Loucy (cell line): ENCODE data around the gene TXLNB.
A peak's percentile ranks its signal among the peaks of the same experiment; 100 is the strongest.

Experiments
- H2AFZ ChIP-seq: fragments of 200-600 bp; sonication (generic); 2 replicates; pipeline ENCODE4 v1.6.0; 2016; ENCODE audit warnings: antibody characterized with exemption, mild to moderate bottlenecking, low read length, moderate library complexity
- H3F3A ChIP-seq: fragments of 200-600 bp; 2 replicates; pipeline ENCODE4 v1.6.0; 2016; ENCODE audit warnings: antibody characterized with exemption, low read depth, mild to moderate bottlenecking
- H3K27me3 ChIP-seq: fragments of 200-600 bp; sonication (generic); 2 replicates; pipeline ENCODE4 v1.6.1; 2014; ENCODE audit warnings: low read length, mild to moderate bottlenecking; ENCODE audit not compliant: insufficient read depth, poor library complexity, severe bottlenecking
- H3K36me3 ChIP-seq: fragments of 200-600 bp; sonication (generic); 2 replicates; pipeline ENCODE4 v1.6.1; 2016; ENCODE audit warnings: low read length; ENCODE audit not compliant: insufficient read depth
- H3K4me1 ChIP-seq: fragments of 200-600 bp; sonication (generic); 2 replicates; pipeline ENCODE4 v1.5.1; 2014; ENCODE audit warnings: low read length, mild to moderate bottlenecking; ENCODE audit not compliant: insufficient read depth, poor library complexity, severe bottlenecking
- H3K4me2 ChIP-seq: fragments of 200-600 bp; sonication (generic); 2 replicates; pipeline ENCODE4 v1.6.0; 2014; ENCODE audit warnings: antibody characterized with exemption, low read length, low read depth, mild to moderate bottlenecking; ENCODE audit not compliant: poor library complexity, severe bottlenecking
- H3K4me3 ChIP-seq: fragments of 200-600 bp; sonication (generic); 2 replicates; pipeline ENCODE4 v1.5.1; 2014; ENCODE audit warnings: low read length, mild to moderate bottlenecking, mixed read lengths; ENCODE audit not compliant: poor library complexity, severe bottlenecking
- H3K79me2 ChIP-seq: fragments of 200-600 bp; sonication (generic); 2 replicates; pipeline ENCODE4 v1.6.1; 2014; ENCODE audit warnings: low read length; ENCODE audit not compliant: insufficient read depth
- H3K9ac ChIP-seq: fragments of 200-600 bp; sonication (generic); 2 replicates; pipeline ENCODE4 v1.6.0; 2014; ENCODE audit warnings: mild to moderate bottlenecking, low read depth, low read length, moderate library complexity; ENCODE audit not compliant: poor library complexity, severe bottlenecking
- H3K9me2 ChIP-seq: fragments of 200-600 bp; sonication (generic); replicated peaks from 2 replicates; pipeline ENCODE4 v1.6.1; 2016; ENCODE audit warnings: low read depth, low read length, mixed read lengths
- H3K9me3 ChIP-seq: fragments of 200-600 bp; sonication (generic); 2 replicates; pipeline ENCODE4 v1.6.1; 2014; ENCODE audit warnings: mild to moderate bottlenecking, antibody characterized with exemption, low read length, low read depth; ENCODE audit not compliant: insufficient read depth
- H4K20me1 ChIP-seq: fragments of 200-600 bp; sonication (generic); 2 replicates; pipeline ENCODE4 v1.6.0; 2014; ENCODE audit warnings: antibody characterized with exemption, low read length, mild to moderate bottlenecking; ENCODE audit not compliant: insufficient read depth, poor library complexity, severe bottlenecking
- CTCF ChIP-seq: fragments of 200-600 bp; sonication (generic); conservative IDR thresholded peaks from 2 replicates; pipeline ENCODE4 v1.5.1; 2014; ENCODE audit warnings: mild to moderate bottlenecking, antibody characterized with exemption, low read length
- EZH2phosphoT487 ChIP-seq: fragments of 200-600 bp; IDR thresholded peaks from 2 replicates; pipeline ENCODE4 v1.6.1; 2018; ENCODE audit warnings: antibody characterized with exemption, mild to moderate bottlenecking, moderate library complexity, borderline replicate concordance

The TXLNB gene

GRCh38 chr6:139291813-139292619 is at the start of gene TXLNB:
Gene TXLNB, minus strand, starts transcription at chr6:139291998. Its CDS starts 3,099 bp downstream, at chr6:139288899.
- peak within 1 kb of the TSS; percentile 78 for H2AFZ ChIP-seq

GRCh38 chr6:139341060-139341459 is 49.3 kb upstream of the TXLNB start:
- Histone ChIP-seq H3K36me3 (no peaks in the 10 kb centered on the region), H3K27me3 (no peaks in the 10 kb centered on the region), H3K4me2 (no peak overlapping the region), H3K4me3 (no peak overlapping the region), H4K20me1 (no peaks in the 10 kb centered on the region), H3K9me2 (no peaks in the 10 kb centered on the region), H3F3A (no peaks in the 10 kb centered on the region), H3K4me1 (peaks cover 25% of the 10 kb centered on the region), H2AFZ (no peak overlapping the region), H3K9ac (no peak overlapping the region), H3K9me3 (no peaks in the 10 kb centered on the region), H3K79me2 (no peaks in the 10 kb centered on the region)
- no peak for TF ChIP-seq CTCF
- TF ChIP-seq EZH2phosphoT487: no peak

More at GRCh38 chr6:139291813-139292619, at the start of gene TXLNB:
- Histone ChIP-seq H3K9me2 (no peaks in the 10 kb centered on the region), H3K79me2 (no peaks in the 10 kb centered on the region), H3K4me3 (peak within 1 kb of the TSS; percentile 69), H3K9ac (peak within 1 kb of the TSS; percentile 67), H3F3A (peaks cover 6% of the 10 kb centered on the region), H3K36me3 (no peaks in the 10 kb centered on the region), H3K4me1 (peaks cover 32% of the 10 kb centered on the region), H3K9me3 (no peaks in the 10 kb centered on the region), H3K27me3 (no peaks in the 10 kb centered on the region), H4K20me1 (no peaks in the 10 kb centered on the region), H3K4me2 (peak within 1 kb of the TSS; percentile 82)
- TF ChIP-seq EZH2phosphoT487 (no peak), CTCF (no peak)

DNA sequence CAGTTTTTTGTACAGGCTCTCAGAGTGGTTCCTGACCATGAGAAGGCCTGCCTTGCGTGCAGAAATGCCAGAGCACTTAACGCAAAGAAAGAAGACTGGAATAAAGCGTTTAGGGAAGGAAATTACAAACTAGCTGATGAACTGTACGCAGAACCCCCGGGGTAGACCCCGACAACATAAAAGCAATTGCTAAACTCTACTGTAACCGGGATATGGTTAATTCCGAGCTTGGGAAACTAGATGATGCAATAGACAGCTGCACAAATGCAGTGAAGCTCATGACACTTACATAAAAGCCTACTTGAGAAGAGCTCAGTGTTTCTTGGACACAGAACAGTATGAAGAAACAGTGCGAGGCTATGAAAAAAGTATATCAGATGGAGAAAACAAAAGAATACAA is 47.0 kb upstream of the TXLNB start:
- no peak overlapping the region for H2AFZ ChIP-seq

More for the DNA sequence above, 47.0 kb upstream of the TXLNB start:
- Histone ChIP-seq H3K9ac (no peak overlapping the region), H3K9me2 (no peaks in the 10 kb centered on the region), H3K27me3 (no peaks in the 10 kb centered on the region), H3F3A (no peaks in the 10 kb centered on the region), H3K79me2 (no peaks in the 10 kb centered on the region), H3K4me1 (peaks cover 15% of the 10 kb centered on the region), H3K9me3 (no peaks in the 10 kb centered on the region), H3K4me3 (no peak overlapping the region), H3K36me3 (no peaks in the 10 kb centered on the region), H3K4me2 (no peak overlapping the region), H4K20me1 (no peaks in the 10 kb centered on the region)
- no peak for TF ChIP-seq EZH2phosphoT487
- TF ChIP-seq CTCF: no peak
